Activated naive CD4-positive, alpha-beta T cell treated with anti-CD3 and anti-CD28 coated beads, Interleukin-2, amount 50 U/mL, for 16 hours (primary cell): Measurements from ENCODE around the gene SMC3.
"Not testable (repeated sequence)": the region's sequence is repeated elsewhere in the genome, so short reads cannot be mapped to it uniquely, and the experiment has no call there.

Experiments used
- DNase-seq: peaks from one replicate; pipeline ENCODE4 v3.0.0-alpha.2; 2020

The SMC3 gene

DNA sequence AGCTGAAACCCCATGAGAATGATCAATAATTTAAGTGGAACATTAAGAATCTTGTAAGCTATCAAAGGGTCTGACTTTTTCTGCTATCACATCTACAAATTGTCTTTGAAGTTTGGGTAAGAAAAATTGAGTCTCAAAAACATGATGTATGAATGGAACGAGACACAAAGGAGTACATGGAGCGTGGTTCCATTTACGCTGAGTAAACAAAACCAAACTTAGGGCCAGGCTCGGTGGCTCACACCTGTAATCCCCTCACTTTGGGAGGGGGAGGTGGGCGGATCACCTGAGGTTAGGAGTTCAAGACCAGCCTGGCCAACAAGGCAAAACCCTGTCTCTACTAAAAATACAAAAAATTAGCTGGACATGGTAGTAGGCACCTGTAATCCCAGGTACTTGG lies 24.3 kb downstream of the SMC3 start:
- no peak for DNase-seq

DNA sequence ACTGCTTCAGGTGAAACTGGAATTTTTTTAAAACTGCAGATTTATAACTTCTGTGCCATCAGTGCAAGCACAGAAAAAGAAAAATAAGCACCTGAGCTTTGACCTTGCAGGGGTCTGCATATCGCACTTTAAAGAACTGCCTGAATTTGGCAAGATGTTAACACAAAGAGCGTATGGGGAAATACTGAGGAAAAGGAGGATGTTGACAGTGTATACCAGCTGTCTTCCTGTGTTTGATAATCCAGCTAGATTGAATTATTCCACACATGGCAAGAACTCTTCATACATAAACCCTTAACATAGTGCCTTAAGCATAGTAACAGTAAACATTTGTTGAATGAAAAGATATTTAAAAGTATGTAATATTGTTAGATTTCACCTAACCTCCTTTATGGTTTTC lies 30.0 kb downstream of the SMC3 start:
- no peak for DNase-seq

GRCh38 chr10:110600487-110601101 lies 33.1 kb downstream of the SMC3 start:
- no peak for DNase-seq

- no peak for DNase-seq
Observed at GRCh38 chr10:110601581-110601980, 34.1 kb downstream of the SMC3 start.

- DNase-seq, result no peak
Observed at GRCh38 chr10:110608087-110608486, 40.6 kb downstream of the SMC3 start.

DNA sequence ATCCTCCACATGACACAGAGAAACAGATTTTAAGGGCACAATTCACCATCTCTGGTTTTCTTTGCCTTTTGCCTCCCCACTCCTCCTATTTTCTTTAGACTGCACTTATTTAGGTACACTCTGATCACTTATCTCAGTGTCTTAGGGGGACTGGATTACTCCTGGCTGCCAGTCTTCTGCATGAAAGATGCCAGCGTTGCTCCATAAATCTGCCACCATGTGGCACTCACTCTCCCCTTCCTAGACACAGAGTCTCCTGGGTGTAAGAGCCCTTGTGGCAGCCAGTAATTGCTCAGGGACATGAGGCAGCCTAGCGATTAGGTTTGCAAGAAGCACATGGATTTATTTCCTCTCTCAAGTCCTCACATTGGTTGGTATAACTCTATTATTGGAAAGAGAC lies 42.1 kb downstream of the SMC3 start:
- no peak for DNase-seq

- DNase-seq, result peak; percentile 43
Observed at GRCh38 chr10:110610308-110610774, 42.8 kb downstream of the SMC3 start.

DNA sequence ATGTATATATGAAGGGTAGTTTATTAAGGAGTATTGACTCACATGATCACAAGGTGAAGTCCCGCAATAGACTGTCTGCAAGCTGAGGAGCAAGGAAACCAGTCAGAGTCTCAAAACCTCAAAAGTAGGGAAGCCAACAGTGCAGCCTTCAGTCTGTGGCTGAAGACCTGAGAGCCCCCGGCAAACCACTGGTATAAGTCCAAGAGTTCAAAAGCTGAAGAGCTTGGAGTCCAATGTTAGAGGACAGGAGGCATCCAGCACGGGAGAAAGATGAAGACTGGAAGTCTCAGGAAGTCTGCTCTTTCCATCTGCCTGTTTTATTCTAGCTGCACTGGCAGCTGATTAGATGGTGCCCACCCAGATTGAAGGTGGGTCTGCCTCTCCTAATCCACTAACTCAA lies 43.3 kb downstream of the SMC3 start:
- not testable (repeated sequence) for DNase-seq

GRCh38 chr10:110612087-110612486 lies 44.6 kb downstream of the SMC3 start:
- DNase-seq, result no peak

GRCh38 chr10:110612629-110613028 lies 45.1 kb downstream of the SMC3 start:
- DNase-seq, result no peak

DNA sequence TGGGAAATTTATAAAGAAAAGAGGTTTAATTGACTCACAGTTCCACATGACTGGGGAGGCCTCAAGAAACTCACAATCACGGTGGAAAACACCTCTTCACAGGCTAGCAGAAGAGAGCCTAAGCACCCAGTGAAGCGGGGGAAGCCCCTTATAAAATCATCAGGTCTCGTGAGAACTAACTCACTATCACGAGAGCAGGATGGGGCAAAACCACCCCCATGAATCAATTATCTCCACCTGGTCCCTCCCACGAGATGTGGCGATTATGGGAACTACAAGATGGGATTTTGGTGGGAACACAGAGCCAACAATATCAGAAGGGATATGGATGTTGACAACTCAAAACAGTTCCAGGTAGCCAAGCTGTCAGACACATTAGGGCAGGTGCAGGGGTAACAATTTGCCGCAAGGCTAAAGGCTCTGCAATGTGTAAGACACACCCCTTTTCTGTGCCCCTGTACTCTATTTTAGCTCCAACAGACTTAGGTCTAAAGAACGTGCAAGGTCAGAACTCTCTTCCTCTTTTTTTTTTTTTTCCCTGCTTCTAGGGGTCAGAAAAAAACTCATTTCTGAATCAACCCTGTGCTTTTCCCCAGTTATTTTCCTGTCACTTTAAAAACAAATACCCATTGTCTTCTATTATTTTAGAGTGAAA lies 46.0 kb downstream of the SMC3 start:
- peak; percentile 33 for DNase-seq

- DNase-seq, result no peak
Observed at GRCh38 chr10:110613996-110614495, 46.6 kb downstream of the SMC3 start.

DNA sequence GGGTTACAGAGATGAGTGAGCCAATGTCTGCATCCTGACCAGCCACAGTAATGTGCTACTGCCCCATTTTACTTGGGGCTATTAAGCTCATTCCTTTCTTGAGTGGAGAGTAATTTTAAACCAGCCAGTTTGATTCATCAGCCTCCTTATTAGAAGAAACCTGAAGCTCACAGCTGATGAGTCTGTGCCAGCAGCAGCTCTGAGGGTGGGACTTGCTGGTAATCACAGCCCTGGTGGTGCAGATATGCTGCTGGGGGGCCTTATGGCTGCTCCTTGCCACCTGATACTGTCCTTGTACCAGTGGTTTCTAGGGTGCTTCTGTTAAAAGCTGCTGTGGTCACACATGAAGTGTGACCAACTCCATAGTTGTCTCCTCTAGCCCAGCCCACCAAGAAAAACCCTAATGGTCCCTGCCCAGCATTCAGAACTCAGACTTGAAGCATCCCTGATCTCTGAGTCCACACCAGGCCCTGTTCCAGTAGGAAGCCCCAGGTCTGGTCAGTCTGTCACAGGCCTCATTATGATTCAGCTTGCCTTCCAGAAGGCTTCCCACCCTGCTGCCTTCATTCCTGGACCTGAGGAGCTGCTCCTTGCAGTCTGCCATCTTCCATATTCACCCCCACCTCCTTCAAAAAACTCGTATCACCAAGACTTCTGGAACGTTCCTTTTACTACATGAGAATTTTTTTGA lies 47.7 kb downstream of the SMC3 start:
- no peak for DNase-seq

- no peak for DNase-seq
Observed at GRCh38 chr10:110616493-110617033, 49.1 kb downstream of the SMC3 start.

- no peak for DNase-seq
Observed at GRCh38 chr10:110617425-110618229, 50.1 kb downstream of the SMC3 start.

- DNase-seq, result peak; percentile 33
Observed at GRCh38 chr10:110618230-110618610, 50.7 kb downstream of the SMC3 start.

DNA sequence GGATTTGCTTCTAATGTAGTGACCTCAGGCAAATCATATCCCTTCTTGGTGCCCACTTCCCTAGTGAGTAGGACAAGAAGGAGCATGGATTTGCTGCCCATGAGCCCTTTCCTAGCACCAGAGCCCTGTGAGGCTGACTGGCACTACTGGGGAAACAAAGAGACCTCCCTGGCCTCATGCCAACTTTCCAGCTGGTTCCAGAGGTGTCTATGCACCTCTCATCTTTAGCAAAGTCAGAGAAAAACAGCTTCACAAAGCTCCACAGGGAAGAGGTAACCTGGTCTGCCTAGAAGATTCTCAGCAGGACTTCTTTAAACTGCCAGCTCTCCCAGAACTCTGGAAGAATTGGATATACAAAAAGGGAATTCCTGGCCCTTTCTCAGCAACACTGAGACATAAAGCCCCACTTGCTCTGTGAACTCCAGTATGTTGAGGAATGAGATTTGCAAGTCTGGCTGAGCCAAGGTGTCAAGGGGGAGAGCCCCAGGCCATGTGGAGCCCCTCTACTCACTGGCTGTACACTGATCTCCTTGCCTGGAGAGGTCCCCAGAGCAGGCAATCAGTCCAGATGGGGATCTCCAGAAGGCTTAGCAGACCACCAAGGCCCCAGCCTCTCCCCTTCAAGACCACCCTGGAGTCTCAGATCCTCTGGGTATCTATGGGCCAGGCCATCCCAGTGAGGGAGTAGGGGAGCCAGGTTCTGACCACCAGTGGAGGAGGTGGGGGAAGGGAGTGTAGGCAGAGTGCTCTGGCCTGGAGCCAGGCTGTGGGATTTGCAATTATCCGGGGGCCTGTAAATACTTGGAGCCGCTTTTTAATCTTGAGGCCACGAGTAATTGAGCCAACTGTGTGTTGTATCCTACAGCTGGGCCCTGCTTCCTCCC lies 52.3 kb downstream of the SMC3 start:
- no peak for DNase-seq

- no peak for DNase-seq
Observed at GRCh38 chr10:110620398-110620719, 52.9 kb downstream of the SMC3 start.

- DNase-seq, result not testable (repeated sequence)
Observed at GRCh38 chr10:110623316-110623715, 55.8 kb downstream of the SMC3 start.

GRCh38 chr10:110625356-110625894 lies 57.9 kb downstream of the SMC3 start:
- DNase-seq, result no peak
